B cell (primary cell): ENCODE data around the gene PAF1. TPM values are rescaled to one million over a fixed set of nuclear protein-coding genes. Genes with fewer than 3 reads are reported as not detected.
A peak's percentile ranks its signal among the peaks of the same experiment; 100 is the strongest.

ENCODE experiments used
- ATAC-seq: fragments of 200-7000 bp; cut with Tn5 transposase; one replicate; pipeline ENCODE4 v1.10.0; 2021; ENCODE audit warnings: low read depth, mild to moderate bottlenecking, moderate number of reproducible peaks, moderate library complexity
- CTCF ChIA-PET: fragments of 350-600 bp; sonication (Branson Sonifier 250); formaldehyde crosslinking; loops from one replicate; lab custom pipeline; 2021; ENCODE audit warnings: antibody characterized with exemption, inconsistent platforms; lab: Charles Lee
- POLR2A ChIA-PET: fragments of 350-600 bp; sonication (Branson Sonifier 250); formaldehyde crosslinking; loops from one replicate; lab custom pipeline; 2021; ENCODE audit warnings: antibody characterized with exemption; lab: Charles Lee
- DNase-seq: peaks from one replicate; pipeline ENCODE4 v3.0.0; 2013
- H2AFZ ChIP-seq: 2 replicates; pipeline ENCODE4 v1.6.1; 2012; ENCODE audit warnings: mild to moderate bottlenecking, low read depth, low read length; ENCODE audit not compliant: insufficient read depth, poor library complexity, severe bottlenecking
- H3K27ac ChIP-seq, 2 donors: 1 replicate in 1 of 2; 2 replicates in 1 of 2; pipeline ENCODE4 v1.5.1; 2012 to 2013; ENCODE audit warnings: low read length in 2 of 2, mild to moderate bottlenecking in 2 of 2, moderate library complexity in 1 of 2
- H3K27me3 ChIP-seq, 4 experiments: fragments of 200-600 bp in 1 of 4; sonication (generic) in 1 of 4; replicated peaks in 1 of 4; 1 replicate in 2 of 4; 2 replicates in 2 of 4; pipeline versions ENCODE4 v1.6.1 to v1.7.0; 2013 to 2016; ENCODE audit warnings: low read length in 3 of 4, mild to moderate bottlenecking in 2 of 4, mixed read lengths in 1 of 4, moderate library complexity in 1 of 4; ENCODE audit not compliant: insufficient read depth in 4 of 4, control insufficient read depth in 3 of 4; ENCODE audit errors: control extremely low read depth in 1 of 4
- H3K36me3 ChIP-seq, 2 experiments: replicated peaks in 1 of 2; 1 replicate in 1 of 2; 2 replicates in 1 of 2; pipeline versions ENCODE4 v1.6.1 to v1.7.1; 2013; ENCODE audit warnings: low read length in 1 of 2; ENCODE audit not compliant: insufficient read depth in 2 of 2, control insufficient read depth in 1 of 2; ENCODE audit errors: control extremely low read depth in 1 of 2, extremely low read depth in 1 of 2
- H3K4me1 ChIP-seq, 2 donors: fragments of 200-600 bp in 1 of 2; sonication (generic) in 1 of 2; 1 replicate in 1 of 2; 2 replicates in 1 of 2; pipeline versions ENCODE4 v1.5.1 to v1.6.1; 2013 to 2017; ENCODE audit warnings: low read length in 2 of 2; ENCODE audit not compliant: control insufficient read depth in 2 of 2, insufficient read depth in 2 of 2
- H3K4me2 ChIP-seq: replicated peaks from 2 replicates; pipeline ENCODE3; 2012; ENCODE audit warnings: mild to moderate bottlenecking, low read depth, low read length; ENCODE audit not compliant: poor library complexity, severe bottlenecking
- H3K4me3 ChIP-seq, 5 experiments: fragments of 200-600 bp in 1 of 5; sonication (generic) in 1 of 5; 1 replicate in 3 of 5; 2 replicates in 2 of 5; pipeline versions ENCODE4 v1.5.1 to v1.7.0; 2011 to 2016; ENCODE audit warnings: low read length in 4 of 5, mild to moderate bottlenecking in 4 of 5, low read depth in 2 of 5, control low read depth in 1 of 5, moderate library complexity in 1 of 5; ENCODE audit not compliant: insufficient read depth in 1 of 5; ENCODE audit errors: control extremely low read depth in 1 of 5, extremely low read depth in 1 of 5
- H3K79me2 ChIP-seq: fragments of 200-600 bp; sonication (generic); one replicate; pipeline ENCODE4 v1.6.0; 2016; ENCODE audit warnings: low read length; ENCODE audit not compliant: control insufficient read depth, insufficient read depth
- H3K9ac ChIP-seq: fragments of 200-600 bp; sonication (generic); 2 replicates; pipeline ENCODE4 v1.6.1; 2017; ENCODE audit warnings: mild to moderate bottlenecking, low read length, moderate library complexity
- H3K9me3 ChIP-seq, 3 donors: one replicate each; pipeline versions ENCODE4 v1.6.1 to v1.7.1; 2013; ENCODE audit warnings: low read length in 2 of 3; ENCODE audit not compliant: control insufficient read depth in 2 of 3, insufficient read depth in 1 of 3; ENCODE audit errors: control extremely low read depth in 1 of 3
- H4K20me1 ChIP-seq: 2 replicates; pipeline ENCODE4 v1.6.0; 2012; ENCODE audit warnings: mild to moderate bottlenecking, low read length; ENCODE audit not compliant: insufficient read depth, control insufficient read depth, poor library complexity, severe bottlenecking
- H3K27ac Mint-ChIP-seq: one replicate; pipeline ENCODE4 v1.8.0; 2021; ENCODE audit warnings: mixed read lengths
- H3K27me3 Mint-ChIP-seq: one replicate; pipeline ENCODE4 v1.8.0; 2021; ENCODE audit warnings: mixed read lengths
- H3K4me1 Mint-ChIP-seq: one replicate; pipeline ENCODE4 v1.8.0; 2021; ENCODE audit warnings: mixed read lengths
- H3K4me3 Mint-ChIP-seq: one replicate; pipeline ENCODE4 v1.8.0; 2021; ENCODE audit warnings: mixed read lengths
- H3K9me3 Mint-ChIP-seq: one replicate; pipeline ENCODE4 v1.8.0; 2022; ENCODE audit warnings: mixed read lengths; ENCODE audit not compliant: insufficient read depth
- EZH2 ChIP-seq: IDR thresholded peaks from 2 replicates; pipeline ENCODE4 v1.6.1; 2012; ENCODE audit warnings: borderline replicate concordance, low read depth, mild to moderate bottlenecking, moderate library complexity, low read length; ENCODE audit not compliant: insufficient read depth, poor library complexity, severe bottlenecking
- WGBS: methylation state at CpG from one replicate; pipeline ENCODE4 v1.1.5; 2013; ENCODE audit warnings: missing lambda C conversion rate; ENCODE audit not compliant: insufficient coverage; 5-methylcytosine and 5-hydroxymethylcytosine counted together
- intact Hi-C: fragments of 100-400 bp; cut with micrococcal nuclease; formaldehyde crosslinking; loops from one replicate; pipeline ENCODE4 v1.10.0; 2022
- polyA plus RNA-seq: library from polyadenylated mRNA; depleted of rRNA; stranded (reverse); fragments of >200 nt; gene quantifications from 2 replicates; pipeline ENCODE4 v1.2.3, GENCODE V29; 2012
- total RNA-seq, 2 donors: library from RNA; stranded (reverse); fragments of 120-200 nt in 1 of 2; gene quantifications; 1 replicate in 1 of 2; 2 replicates in 1 of 2; pipeline versions ENCODE4 v1.2.3 to v1.2.4, GENCODE V29; 2013 to 2022
- TF ChIP-seq, protein P1 (sequence below): fragments of 200-600 bp; IDR thresholded peaks from one replicate; pipeline ENCODE4 v1.8.0; 2022; ENCODE audit warnings: antibody characterized with exemption, mild to moderate bottlenecking

PAF1 gene
- total and polyA plus RNA-seq, 2 donors (not counting 1 experiment from before 2014, with no cell fraction given): 59.9 to 387 TPM

DNA sequence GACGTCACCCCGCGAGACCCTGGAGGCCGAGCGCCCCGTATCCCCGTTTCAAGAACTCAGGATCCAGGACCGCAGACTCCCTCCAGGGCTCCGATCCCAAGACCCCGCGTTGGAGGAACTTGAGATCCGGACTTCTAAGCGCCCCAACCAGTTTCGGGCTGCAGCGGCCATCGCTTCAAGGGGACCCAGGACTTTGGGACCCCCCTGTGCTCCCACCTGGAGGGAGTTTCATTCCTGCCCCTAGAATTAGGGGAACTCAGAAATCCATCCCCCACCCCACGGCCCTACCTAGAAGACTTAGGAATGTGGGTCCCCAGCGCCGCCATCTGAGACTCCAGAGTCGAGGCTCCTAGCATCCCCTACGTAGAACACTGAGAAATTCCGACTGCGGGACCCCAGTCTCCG, 22.0 kb upstream of the PAF1 start:
- intact Hi-C loops: loop anchor here (1.0 to 5.0 kb wide), 9 partner anchors 22 to 1364 kb away; partner anchors contain the start of genes EID2B, EIF3K, MAP4K1 and MED29
- no peak for ATAC-seq
- ChIA-PET POLR2A (interaction anchor here (2.2 to 2.5 kb wide), 4 partner anchors 11 to 23 kb away, joined by 20 to 74 read pairs (median 40); partner anchors contain the start of genes MED29, PAF1 and RPS16), CTCF (interaction anchor here (1.4 to 3.2 kb wide), 6 partner anchors 14 to 120 kb away, joined by 4 to 260 read pairs (median 17); partner anchors contain the start of genes EID2B, MED29, PAF1 and RPS16)
- Mint-ChIP-seq H3K27me3 (no peaks in the 10 kb centered on the region), H3K4me3 (peak overlapping the region; percentile 94), H3K27ac (peak overlapping the region; percentile 99), H3K4me1 (peaks cover 52% of the 10 kb centered on the region), H3K9me3 (no peaks in the 10 kb centered on the region)
- Histone ChIP-seq H3K4me1 (peaks cover 24 to 40% of the 10 kb centered on the region in 2 donors), H3K9ac (peak overlapping the region; percentile 96), H3K4me2 (peak overlapping the region; percentile 100), H2AFZ (peak overlapping the region; percentile 72), H3K9me3 (peaks cover 0 to 2% (median 0%) of the 10 kb centered on the region in 3 donors), H3K27ac (peak overlapping the region; percentile 96 to 100), H3K4me3 (peak overlapping the region; percentile 74 to 93 (median 92)), H3K27me3 (no peaks in the 10 kb centered on the region), H3K79me2 (peaks cover 21% of the 10 kb centered on the region), H3K36me3 (peaks cover 0 to 21% of the 10 kb centered on the region in 2 experiments), H4K20me1 (peaks cover 16% of the 10 kb centered on the region)
- under 1% methylated on average over 24 of the region's 24 CpGs for WGBS
- DNase-seq: no peak
- no peak for TF ChIP-seq EZH2
- TF ChIP-seq, protein P1, sequence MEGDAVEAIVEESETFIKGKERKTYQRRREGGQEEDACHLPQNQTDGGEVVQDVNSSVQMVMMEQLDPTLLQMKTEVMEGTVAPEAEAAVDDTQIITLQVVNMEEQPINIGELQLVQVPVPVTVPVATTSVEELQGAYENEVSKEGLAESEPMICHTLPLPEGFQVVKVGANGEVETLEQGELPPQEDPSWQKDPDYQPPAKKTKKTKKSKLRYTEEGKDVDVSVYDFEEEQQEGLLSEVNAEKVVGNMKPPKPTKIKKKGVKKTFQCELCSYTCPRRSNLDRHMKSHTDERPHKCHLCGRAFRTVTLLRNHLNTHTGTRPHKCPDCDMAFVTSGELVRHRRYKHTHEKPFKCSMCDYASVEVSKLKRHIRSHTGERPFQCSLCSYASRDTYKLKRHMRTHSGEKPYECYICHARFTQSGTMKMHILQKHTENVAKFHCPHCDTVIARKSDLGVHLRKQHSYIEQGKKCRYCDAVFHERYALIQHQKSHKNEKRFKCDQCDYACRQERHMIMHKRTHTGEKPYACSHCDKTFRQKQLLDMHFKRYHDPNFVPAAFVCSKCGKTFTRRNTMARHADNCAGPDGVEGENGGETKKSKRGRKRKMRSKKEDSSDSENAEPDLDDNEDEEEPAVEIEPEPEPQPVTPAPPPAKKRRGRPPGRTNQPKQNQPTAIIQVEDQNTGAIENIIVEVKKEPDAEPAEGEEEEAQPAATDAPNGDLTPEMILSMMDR: peak; percentile 79
